Kidney (tissue), 14 donors: ENCODE results near the gene SOS2. TPM values are rescaled to one million over a fixed set of nuclear protein-coding genes. Genes with fewer than 3 reads are reported as not detected.

Source experiments
- DNase-seq, 5 donors: peaks; one replicate each; pipeline ENCODE4 v3.0.0-alpha.2; 2013 to 2020
- FAIRE-seq: peaks from 2 replicates; lab custom pipeline; 2012; peaks lifted over from hg19 to GRCh38; lab: Jason Lieb, UNC
- H3K27ac ChIP-seq, 2 donors: one replicate each; pipeline ENCODE4 v1.7.0; 2013; ENCODE audit warnings: low read depth in 2 of 2, low read length in 2 of 2, inconsistent platforms in 1 of 2
- H3K27me3 ChIP-seq: one replicate; pipeline ENCODE4 v1.7.1; 2013; ENCODE audit warnings: low read length, inconsistent platforms; ENCODE audit not compliant: control insufficient read depth, insufficient read depth
- H3K36me3 ChIP-seq, 3 donors: one replicate each; pipeline versions ENCODE4 v1.7.0 to v1.7.1; 2013; ENCODE audit warnings: low read length in 3 of 3, control low read depth in 1 of 3, inconsistent platforms in 1 of 3; ENCODE audit not compliant: insufficient read depth in 3 of 3, control insufficient read depth in 2 of 3
- H3K4me1 ChIP-seq, 3 donors: one replicate each; pipeline versions ENCODE4 v1.7.0 to v1.7.1; 2013; ENCODE audit warnings: low read length in 3 of 3, inconsistent platforms in 1 of 3, low read depth in 1 of 3; ENCODE audit not compliant: control insufficient read depth in 2 of 3, insufficient read depth in 2 of 3
- H3K4me3 ChIP-seq, 3 donors: one replicate each; pipeline versions ENCODE4 v1.7.0 to v1.8.1; 2013; ENCODE audit warnings: low read length in 3 of 3, control low read depth in 1 of 3, inconsistent platforms in 1 of 3
- H3K9ac ChIP-seq, 3 donors: one replicate each; pipeline versions ENCODE4 v1.7.0 to v1.7.1; 2013; ENCODE audit warnings: low read length in 3 of 3, control low read depth in 1 of 3, inconsistent platforms in 1 of 3
- H3K9me3 ChIP-seq, 3 donors: one replicate each; pipeline versions ENCODE4 v1.7.0 to v1.7.1; 2013; ENCODE audit warnings: low read length in 3 of 3, control low read depth in 1 of 3, inconsistent platforms in 1 of 3; ENCODE audit not compliant: control insufficient read depth in 2 of 3, insufficient read depth in 1 of 3
- intact Hi-C: fragments of 100-400 bp; cut with DNase I; formaldehyde crosslinking; loops from one replicate; pipeline ENCODE4 v1.11.1; 2022
- polyA plus RNA-seq: library from polyadenylated mRNA; stranded (reverse); fragments of 350-450 nt; fragmentation: Illumina TruSeq; extraction: RNeasy Lipid Tissue Mini Kit (QIAGEN cat#74804); gene quantifications from one replicate; pipeline ENCODE4 v1.2.3, GENCODE V29; 2014; ENCODE audit warnings: low read depth, low replicate concordance; ENCODE audit not compliant: insufficient read depth
- total RNA-seq: library from RNA; stranded (reverse); fragmentation: NEBNext Ultra II Directional; extraction: Animal tissue kit (Norgen Biotek cat#: 25700); gene quantifications from one replicate; pipeline ENCODE4 v1.2.1, GENCODE V29; 2021
- TF ChIP-seq, protein P1 (sequence below): IDR thresholded peaks from 3 replicates; pipeline ENCODE4 v1.5.1; 2012; ENCODE audit warnings: mild to moderate bottlenecking, moderate library complexity, borderline replicate concordance; ENCODE audit not compliant: insufficient read depth; ENCODE audit errors: extremely low read depth
- donor health status: control.
- donor health status: control.
- donor health status: control.
- donor health status: control.
- donor health status: control.
- donor health status: DM: yes; HTN: yes; CAD: no.
- donor health status: Normal renal cell carcinoma (clear cell type).

SOS2 gene
- total and polyA plus RNA-seq, 2 donors from 2014 or later, result 11.9 to 39.7 TPM

GRCh38 chr14:50260072-50260471, 28.7 kb upstream of the SOS2 start:
- no peak overlapping the region for H3K27ac ChIP-seq
- no peaks in the 10 kb centered on the region for H3K27me3 ChIP-seq
- intact Hi-C loops, result no loop called here
- peaks cover 0 to 6% (median 2%) of the 10 kb centered on the region in 3 donors for H3K36me3 ChIP-seq
- H3K4me1 ChIP-seq, result no peaks in the 10 kb centered on the region
- H3K4me3 ChIP-seq, result no peak overlapping the region
- H3K9me3 ChIP-seq, result no peaks in the 10 kb centered on the region
- TF ChIP-seq, protein P1, sequence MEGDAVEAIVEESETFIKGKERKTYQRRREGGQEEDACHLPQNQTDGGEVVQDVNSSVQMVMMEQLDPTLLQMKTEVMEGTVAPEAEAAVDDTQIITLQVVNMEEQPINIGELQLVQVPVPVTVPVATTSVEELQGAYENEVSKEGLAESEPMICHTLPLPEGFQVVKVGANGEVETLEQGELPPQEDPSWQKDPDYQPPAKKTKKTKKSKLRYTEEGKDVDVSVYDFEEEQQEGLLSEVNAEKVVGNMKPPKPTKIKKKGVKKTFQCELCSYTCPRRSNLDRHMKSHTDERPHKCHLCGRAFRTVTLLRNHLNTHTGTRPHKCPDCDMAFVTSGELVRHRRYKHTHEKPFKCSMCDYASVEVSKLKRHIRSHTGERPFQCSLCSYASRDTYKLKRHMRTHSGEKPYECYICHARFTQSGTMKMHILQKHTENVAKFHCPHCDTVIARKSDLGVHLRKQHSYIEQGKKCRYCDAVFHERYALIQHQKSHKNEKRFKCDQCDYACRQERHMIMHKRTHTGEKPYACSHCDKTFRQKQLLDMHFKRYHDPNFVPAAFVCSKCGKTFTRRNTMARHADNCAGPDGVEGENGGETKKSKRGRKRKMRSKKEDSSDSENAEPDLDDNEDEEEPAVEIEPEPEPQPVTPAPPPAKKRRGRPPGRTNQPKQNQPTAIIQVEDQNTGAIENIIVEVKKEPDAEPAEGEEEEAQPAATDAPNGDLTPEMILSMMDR, result no peak
- no peak for FAIRE-seq
- DNase-seq, result no peak
- no peak overlapping the region for H3K9ac ChIP-seq

DNA sequence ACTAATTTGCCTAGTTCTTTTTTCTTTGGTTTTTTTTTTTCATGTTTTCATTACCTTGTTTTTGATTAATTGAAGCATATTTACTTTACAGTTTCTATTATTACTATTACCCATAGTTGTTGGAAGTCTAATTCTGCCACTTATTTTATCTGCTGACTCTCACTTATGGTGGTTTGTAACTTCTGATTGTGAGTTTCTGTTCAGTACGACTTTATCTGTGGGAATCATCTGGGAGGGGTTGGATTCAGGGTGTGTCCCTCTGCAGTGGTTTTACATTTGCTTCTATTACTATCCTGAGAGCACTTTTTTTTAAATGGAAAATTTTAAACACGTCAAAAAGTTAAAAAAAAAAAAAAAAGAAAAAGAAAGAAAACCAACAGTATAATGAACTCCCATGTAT, 26.4 kb upstream of the SOS2 start:
- Histone ChIP-seq H3K9me3 (no peaks in the 10 kb centered on the region), H3K9ac (no peak overlapping the region), H3K4me1 (no peaks in the 10 kb centered on the region), H3K36me3 (no peaks in the 10 kb centered on the region), H3K4me3 (no peak overlapping the region), H3K27me3 (no peaks in the 10 kb centered on the region), H3K27ac (no peak overlapping the region)
- no peak for FAIRE-seq
- TF ChIP-seq, protein P1, result no peak
- no peak for DNase-seq
- intact Hi-C loops, result no loop called here

- Histone ChIP-seq H3K4me1 (no peaks in the 10 kb centered on the region), H3K36me3 (no peaks in the 10 kb centered on the region), H3K27ac (no peak overlapping the region), H3K27me3 (no peaks in the 10 kb centered on the region), H3K9me3 (no peaks in the 10 kb centered on the region), H3K9ac (no peak overlapping the region), H3K4me3 (no peak overlapping the region)
- TF ChIP-seq, protein P1, result no peak
- FAIRE-seq, result no peak
- intact Hi-C loops, result no loop called here
- DNase-seq, result no peak
These were observed 22.9 kb upstream of the SOS2 start for GRCh38 chr14:50254248-50254647.
